ENCODE measurements around the gene KIF5C.

Gene KIF5C

DNA sequence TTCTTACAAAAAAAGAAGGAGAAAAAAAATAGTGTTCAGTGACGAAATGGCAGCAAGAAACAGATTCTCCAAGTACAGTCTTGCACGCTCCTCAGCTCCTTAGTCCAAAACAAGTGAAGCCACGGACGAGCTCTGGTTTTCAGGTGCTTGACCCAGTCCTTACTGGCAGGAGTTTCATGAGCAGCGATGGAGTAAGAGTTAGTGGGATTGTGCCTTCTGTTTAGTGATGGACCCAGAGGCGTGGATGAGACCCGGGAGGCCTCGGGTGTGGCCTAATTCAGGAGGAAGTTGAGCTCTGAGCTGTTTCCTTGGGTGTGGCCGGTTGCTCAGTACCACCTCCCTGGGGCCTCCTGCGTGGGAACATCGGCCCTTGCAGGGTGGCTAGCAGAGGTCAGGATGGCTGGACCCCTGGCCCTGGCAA lies 52.0 kb downstream of the KIF5C start:
- no peak for DNase-seq

DNA sequence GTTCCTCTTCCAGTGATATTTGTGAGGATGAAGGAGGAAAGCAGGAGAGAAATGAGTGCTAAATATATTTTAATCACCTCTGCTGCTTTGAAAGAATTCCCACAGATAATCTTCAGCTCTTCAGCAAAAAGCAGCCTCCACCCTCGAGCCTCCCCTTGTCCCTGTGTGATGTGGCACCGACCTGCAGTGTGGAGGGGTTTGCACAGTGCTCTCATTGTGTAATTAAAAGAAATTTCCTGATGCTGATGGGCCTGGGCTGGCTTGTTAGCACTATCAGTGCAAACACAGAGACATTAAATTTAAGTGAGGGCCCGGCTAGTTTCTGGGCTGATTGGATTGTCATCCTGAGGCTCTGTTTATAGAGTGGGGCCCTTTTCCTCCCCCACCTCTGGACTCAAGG lies 53.4 kb downstream of the KIF5C start:
- peak; percentile 83 for DNase-seq

DNA sequence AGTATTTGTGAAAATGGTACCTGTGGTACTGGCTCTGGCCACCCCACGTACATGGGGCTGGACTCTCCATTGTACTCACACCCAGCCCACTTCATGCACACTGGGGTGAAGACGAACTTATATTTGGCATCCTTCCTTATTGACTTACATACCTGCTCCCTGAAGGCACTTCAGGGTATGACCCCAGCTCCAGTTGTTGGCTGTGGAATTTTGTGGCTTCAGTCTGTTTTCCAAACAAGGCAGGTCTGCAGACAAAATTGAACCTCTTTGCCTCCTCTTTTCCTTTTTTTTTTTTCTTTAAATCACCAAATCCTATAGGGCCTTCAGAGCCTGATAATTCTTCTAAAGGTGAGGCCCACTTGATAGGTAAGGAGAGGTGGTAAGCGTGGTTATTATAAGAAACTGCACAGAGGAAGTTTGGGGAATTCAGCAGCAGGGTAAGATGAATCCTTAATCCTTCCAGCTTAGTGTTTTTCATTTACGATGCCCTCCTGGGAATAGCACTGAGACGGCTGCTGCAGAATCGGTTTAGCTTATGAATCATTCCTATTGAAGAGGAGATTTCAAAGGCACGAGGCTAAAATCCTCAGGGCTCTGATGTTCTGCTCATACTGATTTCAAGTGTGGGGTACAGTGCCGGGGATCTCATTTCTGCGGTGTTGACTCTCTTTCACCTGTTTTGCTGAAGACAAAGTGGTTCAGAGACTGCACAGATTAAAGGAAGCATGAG lies 55.2 kb downstream of the KIF5C start:
- DNase-seq, result no peak

DNA sequence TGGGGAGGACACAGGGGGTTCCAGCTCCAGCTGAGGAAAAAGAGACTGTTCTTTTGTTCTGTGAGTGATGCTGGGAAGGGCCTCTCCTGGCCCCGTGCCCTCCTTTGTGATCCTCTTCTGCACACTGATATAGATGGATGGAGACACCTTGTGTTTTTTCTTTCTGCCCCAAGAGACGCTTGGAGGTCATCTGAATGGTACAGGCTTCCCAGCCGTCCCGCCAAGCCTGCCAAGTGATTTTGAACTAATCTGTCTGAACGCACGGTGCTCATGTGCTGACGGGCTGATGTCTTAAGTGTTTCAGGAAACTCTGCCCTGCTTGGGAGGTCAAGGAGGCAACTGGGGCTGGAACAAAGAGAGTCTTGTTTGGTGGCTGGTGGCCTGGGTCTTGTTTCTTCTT lies 57.5 kb downstream of the KIF5C start:
- no peak for DNase-seq

DNA sequence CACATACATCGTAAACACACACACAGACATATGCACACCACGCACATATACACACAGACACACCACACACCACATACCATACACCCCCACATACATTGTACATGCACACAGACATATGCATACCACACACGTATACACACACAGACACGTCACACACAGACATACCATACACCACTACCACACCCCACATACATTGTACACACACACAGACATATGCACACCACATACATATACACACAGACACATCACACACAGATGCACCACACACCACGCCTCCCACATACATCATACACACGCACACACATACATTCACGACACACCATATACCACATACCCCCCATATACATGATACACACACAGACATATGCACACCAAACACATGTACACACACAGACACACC lies 58.4 kb downstream of the KIF5C start:
- DNase-seq, result no peak

DNA sequence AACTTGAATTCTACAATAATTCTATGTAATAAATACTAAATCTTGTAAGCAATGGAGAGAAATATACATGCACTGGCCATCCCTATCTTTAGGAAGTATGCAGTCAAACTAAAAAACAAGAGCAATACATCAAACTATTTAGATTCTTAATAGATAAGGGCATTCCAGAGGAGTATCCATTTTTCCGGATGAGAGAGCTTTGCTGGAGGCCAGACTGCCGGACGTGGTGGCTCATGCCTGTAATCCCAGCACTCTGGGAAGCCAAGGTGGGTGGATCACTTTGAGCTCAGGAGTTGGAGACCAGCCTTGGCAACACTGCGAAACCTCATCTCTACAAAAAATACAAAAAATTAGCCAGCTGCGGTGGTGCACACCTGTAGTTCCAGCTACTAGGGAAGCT lies 60.8 kb downstream of the KIF5C start:
- no peak for DNase-seq

DNA sequence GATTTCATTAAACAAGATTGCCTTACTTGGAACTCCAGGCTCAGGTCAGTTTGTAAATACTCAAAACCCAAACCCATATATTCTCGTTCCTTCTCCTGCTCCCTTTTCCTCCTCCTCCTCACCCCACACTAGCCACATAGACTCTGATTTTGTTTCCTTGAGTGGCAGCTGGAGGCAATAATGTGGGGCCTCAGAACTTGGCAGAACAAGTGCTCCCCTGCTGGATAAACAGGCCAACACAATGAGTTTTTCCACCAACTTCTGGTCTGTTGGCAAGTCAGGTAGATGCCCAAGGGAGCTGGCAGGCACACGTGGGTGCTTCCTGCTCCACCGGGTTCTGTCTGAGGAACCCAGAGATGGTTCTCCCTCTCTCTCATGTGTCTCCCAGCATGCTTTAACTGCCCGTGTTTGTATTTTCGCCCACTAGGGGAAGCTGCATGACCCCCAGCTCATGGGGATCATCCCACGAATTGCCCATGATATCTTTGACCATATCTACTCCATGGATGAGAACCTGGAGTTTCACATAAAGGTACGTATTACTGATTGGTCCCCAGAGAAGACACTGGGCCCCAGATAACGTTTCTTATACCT lies 61.9 kb downstream of the KIF5C start:
- DNase-seq, result no peak

DNA sequence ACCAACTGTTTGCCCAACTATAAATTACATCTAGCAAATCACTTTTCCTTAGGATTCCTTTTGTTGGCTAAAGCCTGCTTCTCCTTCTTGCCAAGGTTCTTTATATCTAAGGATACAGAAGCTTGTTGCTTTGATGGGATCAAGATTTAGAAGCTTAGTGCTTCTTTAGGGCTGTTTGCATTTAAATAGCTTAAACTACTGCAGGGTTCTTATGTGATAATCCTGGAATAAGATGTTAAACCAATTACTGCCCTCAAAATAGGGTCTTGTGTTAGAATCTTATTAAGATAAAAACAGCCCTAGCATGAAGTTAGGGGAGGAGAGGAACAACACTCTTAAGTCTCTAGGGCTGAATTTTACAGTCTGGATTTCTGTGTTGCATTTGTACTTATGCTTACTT lies 64.2 kb downstream of the KIF5C start:
- DNase-seq, result no peak

DNA sequence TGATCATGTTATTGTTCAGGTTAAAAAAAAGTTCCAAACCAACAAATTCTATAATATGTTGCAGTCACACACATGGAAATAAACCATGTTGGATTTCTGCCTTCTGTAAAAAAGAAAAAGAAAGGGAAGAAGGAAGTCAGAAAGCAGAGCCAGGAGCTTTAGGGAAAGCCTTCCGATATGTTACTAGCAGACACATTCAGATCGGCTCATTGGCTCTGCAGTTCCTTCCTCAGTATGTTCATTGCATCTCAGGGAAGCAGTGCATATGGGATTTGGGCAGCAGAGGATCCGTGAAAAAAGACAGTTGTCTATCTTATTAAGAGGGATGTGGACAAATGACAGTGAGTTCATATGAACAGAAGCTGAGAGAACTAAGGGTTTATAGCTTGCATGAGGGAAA lies 68.1 kb downstream of the KIF5C start:
- no peak for DNase-seq

DNA sequence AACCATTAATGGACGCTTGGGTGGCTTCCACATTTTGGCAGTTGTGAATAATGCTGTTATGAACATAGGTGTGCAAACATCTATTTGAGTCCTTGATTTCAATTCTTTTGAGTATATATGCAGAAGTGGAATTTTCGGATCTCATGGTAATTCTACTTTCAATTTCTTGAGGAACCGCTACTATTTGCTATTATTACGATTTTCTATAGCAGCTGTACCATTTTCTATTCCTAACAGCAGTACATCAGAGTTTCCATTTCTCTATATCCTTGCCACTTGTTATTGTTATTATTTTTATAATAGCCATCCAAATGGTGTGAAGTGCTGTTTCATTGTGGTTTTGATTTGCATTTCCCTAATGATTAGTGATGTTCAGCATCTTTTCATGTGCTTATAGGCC lies 69.5 kb downstream of the KIF5C start:
- DNase-seq, result no peak

DNA sequence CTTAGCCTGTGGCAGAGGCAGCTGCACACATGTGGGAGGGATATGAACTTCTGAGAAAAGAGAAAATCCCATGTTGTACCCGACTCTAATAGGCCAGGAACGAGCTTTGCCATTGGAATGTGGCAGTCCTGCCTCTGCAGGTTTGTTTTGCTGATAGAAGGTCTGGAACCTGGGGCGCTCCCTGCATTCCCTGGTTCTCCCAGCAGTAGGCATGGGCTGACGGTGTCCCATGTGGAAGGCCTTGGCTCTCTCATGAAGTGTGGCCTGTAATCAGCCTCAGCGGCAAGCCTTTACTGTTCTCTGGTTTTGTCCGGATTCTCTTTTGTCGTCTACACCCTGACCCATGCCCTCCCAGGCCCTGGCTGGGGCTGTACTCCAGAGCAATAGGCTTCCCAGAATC lies 72.3 kb downstream of the KIF5C start:
- DNase-seq, result no peak

DNA sequence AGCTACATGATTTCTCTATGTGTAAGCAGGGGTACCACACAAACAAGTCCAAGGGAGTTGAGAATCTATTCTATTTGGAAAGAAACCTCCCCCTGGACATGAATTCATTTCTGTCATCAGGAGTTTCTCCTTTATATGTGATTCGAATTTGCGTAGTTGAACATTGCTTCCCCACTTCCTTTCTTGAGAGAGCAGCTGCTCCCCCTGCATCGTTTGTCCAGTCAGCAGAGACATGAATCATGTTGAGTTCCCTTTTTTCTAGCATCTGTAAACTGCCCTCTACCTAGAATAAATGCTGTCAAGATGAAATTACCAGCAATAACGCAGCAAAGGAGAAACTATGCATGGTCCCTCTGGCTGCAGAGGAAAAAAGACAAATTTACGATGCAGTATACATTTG lies 73.8 kb downstream of the KIF5C start:
- DNase-seq, result no peak

DNA sequence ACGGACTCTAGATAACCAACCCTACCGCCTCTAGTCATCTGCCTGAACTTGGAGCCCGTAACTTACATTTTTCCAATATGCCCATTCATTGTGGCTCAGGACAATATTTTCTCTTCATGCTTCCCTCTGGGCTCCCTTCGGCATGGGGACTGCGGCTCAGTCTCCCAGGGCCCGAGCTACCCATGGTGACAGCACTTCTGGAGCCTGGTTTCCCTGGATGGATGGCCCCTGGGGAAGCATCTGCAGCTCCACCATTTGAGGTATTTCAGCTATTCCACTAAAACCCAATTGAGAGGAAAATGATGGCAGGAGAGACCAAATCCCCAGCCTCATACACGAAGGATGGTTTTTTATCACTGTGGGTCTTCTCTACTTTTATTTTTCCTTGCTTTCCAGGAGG lies 74.3 kb downstream of the KIF5C start:
- no peak for DNase-seq

DNA sequence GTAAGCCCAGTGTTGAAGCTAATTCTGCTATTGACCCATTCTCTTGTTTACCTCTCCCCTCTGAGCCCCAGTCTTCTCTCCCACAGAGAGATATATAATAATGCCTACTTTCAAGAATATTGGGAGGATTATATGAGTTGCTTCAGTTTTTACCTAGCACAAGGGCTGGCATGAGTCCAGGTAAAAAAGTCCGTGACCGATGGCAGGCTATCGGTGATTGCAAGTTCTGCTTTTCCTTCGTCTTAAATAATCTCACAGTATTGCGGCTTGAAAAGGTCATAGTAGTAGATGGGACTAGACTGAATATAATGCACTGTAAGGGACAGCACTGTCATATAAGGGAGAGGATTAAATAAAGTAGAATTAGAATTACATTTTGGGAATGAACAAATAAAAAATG lies 77.6 kb downstream of the KIF5C start:
- DNase-seq, result no peak

DNA sequence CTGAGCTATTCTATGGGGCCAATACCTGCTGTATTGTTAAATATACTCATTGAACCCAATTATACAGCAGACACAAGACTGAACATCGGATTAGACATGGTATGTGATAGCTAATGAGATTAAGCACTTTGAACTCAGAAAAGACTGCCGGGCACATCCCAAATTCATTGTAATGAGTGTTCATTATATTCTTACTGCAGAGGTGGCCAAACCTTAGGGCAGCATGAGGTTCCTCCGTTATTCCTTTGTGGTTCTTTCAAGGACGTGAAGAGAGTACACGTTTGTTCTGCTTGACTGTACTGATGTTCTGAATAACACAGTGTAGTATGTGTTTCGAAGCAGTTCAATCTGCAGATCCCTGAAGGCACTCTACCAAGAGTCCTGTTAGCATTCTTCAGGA lies 78.4 kb downstream of the KIF5C start:
- no peak for DNase-seq

DNA sequence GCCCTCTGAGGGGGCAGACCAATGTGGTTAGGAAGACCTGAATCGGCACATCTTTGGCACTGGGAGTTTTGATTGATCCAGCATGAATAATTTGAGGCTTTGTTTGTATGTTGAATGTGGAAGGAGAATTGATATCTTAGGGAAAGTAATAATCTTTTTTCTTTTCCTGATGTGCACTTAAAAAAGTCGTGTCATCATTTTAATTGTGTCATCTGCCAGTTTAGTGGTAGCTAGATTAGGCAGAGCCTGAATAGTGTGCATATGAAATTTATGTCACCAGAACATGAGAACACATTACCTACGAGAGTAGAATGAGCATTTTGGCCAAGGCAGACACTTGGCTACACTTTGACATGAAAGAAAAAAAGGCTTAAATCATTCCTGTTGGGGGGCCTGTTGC lies 79.5 kb downstream of the KIF5C start:
- DNase-seq, result no peak

DNA sequence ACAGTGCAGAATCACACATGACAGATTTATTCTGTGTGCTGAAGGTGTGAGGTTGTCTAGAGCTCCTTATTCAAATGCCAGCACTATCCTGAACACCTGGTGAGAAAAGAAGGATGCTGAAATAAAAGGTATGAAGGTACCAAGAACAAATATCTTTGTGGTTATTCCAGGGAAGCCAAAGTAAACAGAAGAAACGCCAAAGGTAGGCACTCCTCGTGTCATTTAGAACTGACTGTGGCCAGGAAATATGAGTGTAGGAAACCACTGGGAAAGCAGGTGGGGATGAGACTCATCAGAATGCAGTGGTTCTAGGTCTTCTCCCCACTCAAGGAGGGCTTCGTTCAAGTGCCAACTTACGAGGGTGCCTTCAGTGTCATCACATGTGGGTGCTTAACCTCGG lies 80.8 kb downstream of the KIF5C start:
- no peak for DNase-seq

DNA sequence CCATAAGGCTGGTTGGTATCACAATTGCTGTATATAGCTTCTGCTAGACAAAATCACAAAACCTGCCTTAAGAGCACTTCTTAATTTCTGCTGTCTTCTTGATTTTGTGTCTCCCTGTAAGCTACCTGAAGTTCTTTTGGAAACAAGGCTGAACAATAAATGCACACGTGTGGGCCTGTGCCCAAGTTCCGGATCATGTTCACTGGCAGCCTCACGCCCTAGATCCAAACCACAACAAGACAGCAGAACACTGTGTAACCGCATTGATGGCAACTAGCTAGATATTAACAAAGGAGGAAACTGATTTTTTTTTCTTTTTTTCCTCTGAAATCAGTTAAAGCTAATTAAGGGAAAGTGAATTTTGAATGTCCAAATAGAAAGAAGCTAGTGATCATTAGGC lies 82.0 kb downstream of the KIF5C start:
- DNase-seq, result no peak

DNA sequence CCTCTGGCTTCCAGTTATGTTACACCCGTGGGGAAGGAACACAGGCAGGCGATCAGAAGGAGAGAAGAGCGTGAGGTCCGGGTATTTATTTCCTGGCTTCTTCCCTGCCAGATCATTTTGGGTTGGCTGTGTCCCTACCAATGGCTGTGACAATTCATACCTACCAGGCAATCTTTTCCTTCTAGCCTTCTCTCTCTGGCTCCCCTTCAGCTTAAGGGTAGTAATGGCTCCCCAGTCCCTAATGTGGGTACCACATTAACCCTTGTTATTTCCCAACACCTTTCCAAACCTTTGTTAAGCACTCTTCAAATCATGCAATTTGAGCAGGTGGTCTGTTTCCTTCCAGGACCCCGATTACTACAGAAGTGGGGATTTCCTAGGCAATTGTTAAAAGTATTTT lies 84.7 kb downstream of the KIF5C start:
- no peak for DNase-seq

DNA sequence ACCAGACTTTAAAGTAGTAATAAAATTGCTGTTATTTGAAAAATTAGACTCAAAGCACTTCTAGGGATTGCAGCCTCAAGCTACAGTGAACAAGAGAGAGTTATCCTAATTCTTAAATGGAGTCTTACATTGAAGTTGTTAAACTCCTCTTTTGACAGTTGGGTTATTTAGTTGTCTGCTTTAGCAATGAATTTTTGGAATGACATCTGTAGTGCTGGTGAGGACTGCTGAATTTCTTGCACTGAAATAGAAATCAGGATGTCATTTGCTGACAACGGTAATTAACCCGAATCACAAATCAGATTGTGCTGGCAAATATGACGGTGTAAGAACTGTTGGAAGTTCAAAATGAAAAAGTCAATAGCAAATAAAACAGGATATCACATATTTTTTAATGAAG lies 85.5 kb downstream of the KIF5C start:
- DNase-seq, result no peak

DNA sequence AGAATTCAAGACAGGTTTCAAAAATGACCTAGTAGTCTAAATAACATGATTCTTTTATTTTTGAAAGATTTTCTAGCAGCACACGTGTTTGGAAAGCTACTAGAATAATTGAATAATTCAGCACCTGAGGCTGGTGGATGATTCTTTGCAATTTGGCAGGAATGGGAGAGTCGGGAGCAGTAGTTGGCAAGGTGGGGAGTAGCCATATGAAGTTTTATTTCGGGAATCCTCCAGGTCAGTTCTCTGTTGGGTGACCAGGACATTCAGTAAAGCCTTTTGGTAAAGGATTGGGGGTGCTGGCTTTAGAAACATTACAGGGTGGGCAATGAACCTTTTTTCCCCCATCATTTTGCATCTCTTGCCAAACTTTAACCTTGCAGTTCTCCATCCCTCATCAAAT lies 88.4 kb downstream of the KIF5C start:
- no peak for DNase-seq

DNA sequence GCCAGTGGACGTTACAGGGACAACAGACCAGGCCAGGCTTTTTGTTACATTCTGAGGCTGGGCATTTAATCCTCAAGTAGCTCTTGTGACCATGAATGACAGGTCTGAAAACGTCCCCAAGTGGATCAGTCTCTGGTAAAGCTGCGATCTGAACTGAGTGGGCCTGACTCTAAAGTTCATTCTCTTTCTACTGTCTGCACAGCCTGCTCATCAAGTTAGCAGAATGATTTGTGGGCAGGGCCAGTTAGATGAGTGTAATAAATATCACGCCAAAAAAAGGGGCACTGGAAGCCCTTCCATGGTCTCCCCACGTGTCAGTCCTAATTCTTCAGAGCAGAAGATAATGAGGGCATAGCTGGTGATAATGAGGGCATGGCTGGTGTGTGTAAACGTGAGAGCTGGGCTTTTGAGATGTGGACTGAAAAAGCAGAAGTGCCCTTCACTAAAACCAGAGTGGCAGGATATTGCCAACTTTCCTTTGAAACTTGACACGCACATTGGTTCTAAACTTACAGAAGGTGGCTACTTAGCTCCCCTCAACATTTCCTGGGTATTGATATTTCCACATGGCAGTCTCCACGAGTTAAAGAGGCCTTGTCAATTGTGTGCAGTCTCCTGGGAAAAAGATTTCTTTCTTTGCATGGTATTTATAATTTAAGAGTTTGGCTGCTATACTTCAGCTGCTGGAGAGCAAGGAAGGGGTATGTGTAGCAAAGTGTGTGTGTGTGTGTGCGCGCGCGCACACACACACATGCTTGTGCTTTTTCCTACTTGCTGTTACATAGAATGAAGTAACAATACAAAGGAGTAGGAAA lies 90.8 kb downstream of the KIF5C start:
- DNase-seq, result peak; percentile 86

DNA sequence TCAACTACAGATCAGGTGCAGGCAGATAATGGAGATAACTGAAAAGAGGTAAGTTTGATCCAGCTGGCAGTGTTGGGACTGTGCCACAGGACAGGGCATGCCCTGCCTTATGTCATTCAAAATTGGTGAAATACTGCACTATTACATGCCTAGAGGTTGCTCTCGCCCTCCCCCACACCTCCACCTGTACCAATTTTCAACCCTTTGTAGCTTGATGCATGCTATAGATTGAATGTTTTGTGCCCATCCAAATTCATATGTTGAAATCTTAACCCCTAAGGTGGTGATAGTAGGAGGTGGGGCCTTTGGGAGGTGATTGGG lies 91.4 kb downstream of the KIF5C start:
- no peak for DNase-seq

DNA sequence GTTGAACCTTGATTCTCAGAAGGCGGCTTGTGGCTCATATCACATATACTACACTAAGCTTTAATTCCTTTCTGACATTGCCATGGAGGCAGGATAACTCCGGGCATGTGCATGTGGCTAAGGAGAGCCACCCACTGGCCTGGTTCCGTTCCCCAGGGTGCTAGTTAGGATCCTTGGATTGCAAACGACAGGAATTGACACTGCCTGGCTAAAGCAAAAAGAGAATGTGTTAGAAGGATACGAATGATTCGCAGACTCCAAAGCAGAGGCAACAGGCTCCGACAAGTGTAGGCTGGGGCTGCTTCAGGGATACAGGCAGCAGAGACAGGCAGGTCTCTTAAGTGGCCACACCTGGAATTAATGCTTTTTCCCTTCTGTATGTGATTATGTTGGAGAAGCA lies 92.0 kb downstream of the KIF5C start:
- no peak for DNase-seq

DNA sequence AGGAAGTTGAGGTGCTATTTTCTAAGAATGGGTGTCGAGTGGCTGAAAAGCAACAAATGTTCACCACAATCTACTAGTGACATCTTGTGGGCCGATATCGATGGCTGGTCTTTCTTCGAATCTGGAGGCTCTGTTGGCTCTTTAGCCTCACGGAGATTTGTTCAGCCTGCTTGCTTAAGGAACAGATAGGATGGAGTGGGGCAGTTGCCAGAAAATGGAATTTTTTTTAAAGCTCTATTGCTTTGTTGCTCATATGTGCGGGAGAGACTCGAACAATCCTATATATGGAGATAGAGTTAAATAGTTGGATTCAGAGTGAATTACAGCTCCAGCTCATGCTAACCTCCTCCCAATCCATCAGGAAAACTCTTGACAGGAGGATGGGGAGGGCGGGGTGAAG lies 92.6 kb downstream of the KIF5C start:
- no peak for DNase-seq
